ENCODE measurements around the gene TTC6. TPM values are rescaled to one million over a fixed set of nuclear protein-coding genes. Genes with fewer than 3 reads are reported as not detected.

The TTC6 gene
- total RNA-seq, 2 experiments from 2014 or later: not detected

DNA sequence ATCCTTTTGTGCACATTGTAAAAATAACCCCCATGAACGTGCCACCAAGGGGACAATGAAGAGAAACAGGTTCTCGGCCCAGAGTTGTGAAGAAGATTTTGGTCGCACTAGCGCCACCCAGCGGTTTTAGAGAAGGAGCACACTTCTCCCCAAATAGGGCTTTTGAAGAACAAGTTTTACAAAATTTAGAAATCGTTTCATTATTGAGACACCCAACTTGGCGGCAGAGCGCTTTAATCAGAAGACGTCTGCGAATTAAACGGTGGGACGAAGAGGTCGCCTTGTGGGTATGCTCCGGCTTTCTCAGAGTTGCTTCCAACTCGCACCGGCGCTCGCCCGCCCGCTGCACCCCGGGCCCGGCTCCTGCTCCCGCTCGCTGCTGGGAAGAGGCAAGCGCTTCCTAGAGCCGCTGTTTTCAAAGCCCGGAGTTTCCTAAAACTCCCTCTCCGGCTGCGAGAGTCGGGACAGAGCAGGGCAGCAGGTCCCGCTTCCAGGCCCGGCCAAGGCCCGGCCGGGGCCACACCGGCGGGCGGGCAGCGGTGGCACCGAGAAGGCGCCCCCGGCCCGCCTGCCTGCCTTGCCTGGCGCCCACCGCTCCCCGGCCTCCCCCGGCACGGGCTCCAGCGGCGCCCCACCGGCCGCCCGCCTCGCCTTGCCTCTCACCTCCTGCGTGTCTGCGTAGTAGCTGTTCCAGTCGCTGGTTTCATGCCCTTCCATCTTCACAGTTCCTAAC, 1.0 kb upstream of the TTC6 start:
- H3K9me3 Mint-ChIP-seq: peaks cover 10% of the 10 kb centered on the region
- CTCF ChIA-PET: no interaction called here
- H3K4me1 Mint-ChIP-seq (ENCODE audit: low read depth): peaks cover 16% of the 10 kb centered on the region

DNA sequence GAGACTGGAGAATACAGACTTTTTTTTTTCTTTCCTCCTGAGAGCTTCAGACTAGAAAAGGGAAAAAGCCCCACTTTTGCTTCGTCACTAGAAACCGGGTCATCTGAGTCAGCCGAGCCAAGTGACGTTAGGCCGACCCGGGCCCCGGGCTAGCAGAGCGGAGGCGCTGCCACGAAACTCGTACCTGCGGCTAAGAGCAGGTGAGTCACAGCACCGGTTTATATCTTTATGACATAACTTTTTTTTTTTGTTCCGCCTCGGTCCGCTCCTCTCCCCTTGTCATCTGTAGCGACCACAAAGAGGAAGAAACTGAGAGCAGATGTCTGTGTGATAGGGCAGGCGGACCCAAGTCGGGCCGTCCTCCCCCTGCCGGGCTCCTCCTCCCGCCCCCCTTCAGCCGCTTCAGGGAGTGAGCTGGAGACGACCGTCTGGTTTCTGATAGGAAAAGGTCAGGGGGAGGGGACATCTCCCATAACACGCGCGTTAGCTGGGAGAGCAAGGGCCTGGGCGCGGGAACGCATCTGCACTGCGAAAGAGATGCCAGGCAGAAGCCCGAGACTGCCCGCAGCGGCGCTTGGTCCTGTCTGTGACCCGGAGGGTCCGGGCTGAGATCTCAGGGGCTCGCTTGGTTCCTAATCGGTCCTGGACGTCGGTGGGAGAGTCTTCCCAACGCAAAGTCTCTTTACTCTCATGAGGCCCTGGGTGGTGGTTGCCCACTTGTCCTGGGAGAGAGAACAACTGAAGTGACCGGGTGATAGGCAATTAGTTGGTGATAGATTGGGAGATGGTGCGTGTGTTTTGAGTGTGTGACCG, 586 bp downstream of the TTC6 start:
- Mint-ChIP-seq H3K4me1 (ENCODE audit: low read depth) (peaks cover 16% of the 10 kb centered on the region), H3K4me3 (peak overlapping the region; percentile 64), H3K27ac (peak overlapping the region; percentile 50), H3K27me3 (peaks cover 76% of the 10 kb centered on the region), H3K36me3 (ENCODE audit: low read depth) (peaks cover 16% of the 10 kb centered on the region), H3K9me3 (peaks cover 7% of the 10 kb centered on the region)
- CTCF ChIA-PET: no interaction called here
- no peak for TF ChIP-seq CTCF (IDR thresholded peaks at IDR 0.05)
- intact Hi-C loops (cut with micrococcal nuclease): loop anchor here (10.0 kb wide), 1 partner anchor 941 kb away; no protein-coding TSS in a partner anchor
- POLR2A ChIA-PET: no interaction called here
- peak; percentile 88 for DNase-seq
- ATAC-seq: peak; percentile 89

More for the DNA sequence above, 1.0 kb upstream of the TTC6 start:
- TF ChIP-seq CTCF (IDR thresholded peaks at IDR 0.05): peak; percentile 66
- DNase-seq (peak; percentile 61), ATAC-seq (no peak)
- peak overlapping the region; percentile 53 for H3K4me3 Mint-ChIP-seq
- intact Hi-C loops (cut with micrococcal nuclease): loop anchor here (10.0 kb wide), 1 partner anchor 940 kb away; no protein-coding TSS in a partner anchor
- peak overlapping the region; percentile 66 for H3K27ac Mint-ChIP-seq
- peaks cover 13% of the 10 kb centered on the region for H3K36me3 Mint-ChIP-seq (ENCODE audit: low read depth)
- POLR2A ChIA-PET: interaction anchor here (0.6 kb wide), 1 partner anchor 141 kb away, joined by 3 read pairs; no protein-coding TSS in a partner anchor
- H3K27me3 Mint-ChIP-seq: peaks cover 72% of the 10 kb centered on the region

- peaks cover 7% of the 10 kb centered on the region for H3K9me3 Mint-ChIP-seq
- TF ChIP-seq CTCF (IDR thresholded peaks at IDR 0.05): no peak
- DNase-seq (no peak), ATAC-seq (no peak)
- peaks cover 80% of the 10 kb centered on the region for H3K27me3 Mint-ChIP-seq
- intact Hi-C loops (cut with micrococcal nuclease): loop anchor here (10.0 kb wide), 1 partner anchor 942 kb away; no protein-coding TSS in a partner anchor
- peaks cover 16% of the 10 kb centered on the region for H3K4me1 Mint-ChIP-seq (ENCODE audit: low read depth)
- no peak overlapping the region for H3K27ac Mint-ChIP-seq
- ChIA-PET CTCF (no interaction called here), POLR2A (interaction anchor here (0.6 kb wide), 1 partner anchor 9 kb away, joined by 3 read pairs; no protein-coding TSS in a partner anchor)
- H3K4me3 Mint-ChIP-seq: no peak overlapping the region
- H3K36me3 Mint-ChIP-seq (ENCODE audit: low read depth): peaks cover 14% of the 10 kb centered on the region
These were observed 1.5 kb downstream of the TTC6 start for GRCh38 chr14:37596790-37597472.

DNA sequence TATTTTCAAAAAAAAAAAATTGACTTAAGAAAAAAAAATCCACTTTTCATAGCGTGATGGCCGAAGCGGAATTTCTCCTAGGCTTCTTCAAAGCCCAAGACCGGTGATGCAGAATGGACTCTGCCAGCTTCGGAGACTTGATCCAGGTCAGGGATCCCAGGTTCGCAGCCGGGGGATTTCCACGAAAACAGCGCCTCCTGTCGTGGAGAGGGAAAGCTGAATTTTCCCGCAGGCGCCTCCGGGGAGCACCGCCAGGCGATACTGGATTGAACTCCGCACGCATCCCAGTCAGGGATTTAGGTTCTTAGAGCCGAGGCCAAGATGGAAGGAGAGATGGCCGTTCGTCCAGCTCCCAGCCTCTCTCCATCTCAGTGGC, 2.1 kb downstream of the TTC6 start:
- ATAC-seq: no peak
- CTCF ChIA-PET: no interaction called here

More for the DNA sequence above, 2.1 kb downstream of the TTC6 start:
- no peak overlapping the region for H3K27ac Mint-ChIP-seq
- H3K4me1 Mint-ChIP-seq (ENCODE audit: low read depth): peaks cover 16% of the 10 kb centered on the region
- peaks cover 14% of the 10 kb centered on the region for H3K36me3 Mint-ChIP-seq (ENCODE audit: low read depth)
- no peak for DNase-seq
- intact Hi-C loops (cut with micrococcal nuclease): loop anchor here (10.0 kb wide), 1 partner anchor 943 kb away; no protein-coding TSS in a partner anchor
- no peak overlapping the region for H3K4me3 Mint-ChIP-seq
- no peak for TF ChIP-seq CTCF (IDR thresholded peaks at IDR 0.05)
- peaks cover 80% of the 10 kb centered on the region for H3K27me3 Mint-ChIP-seq
- peaks cover 6% of the 10 kb centered on the region for H3K9me3 Mint-ChIP-seq
- POLR2A ChIA-PET: interaction anchor here (0.6 kb wide), 1 partner anchor 8 kb away, joined by 3 read pairs; no protein-coding TSS in a partner anchor
